HEK293 (cell line): Measurements from ENCODE around the gene AARS2.

Experiments
- HIC1 ChIP-seq: fragments of 450-650 bp; formaldehyde crosslinking; IDR thresholded peaks from 2 replicates; pipeline ENCODE4 v1.5.1; 2016; ENCODE audit warnings: missing biosample characterization, missing genetic modification characterization
- KLF10 ChIP-seq: fragments of 450-650 bp; IDR thresholded peaks from 2 replicates; pipeline ENCODE4 v1.5.1; 2018; ENCODE audit warnings: missing biosample characterization, mild to moderate bottlenecking, missing genetic modification characterization
- ZBTB17 ChIP-seq: fragments of 450-650 bp; formaldehyde crosslinking; IDR thresholded peaks from 2 replicates; pipeline ENCODE4 v1.5.1; 2016; ENCODE audit warnings: missing biosample characterization, missing genetic modification characterization
- ZNF146 ChIP-seq: fragments of 450-650 bp; formaldehyde crosslinking; IDR thresholded peaks from 2 replicates; pipeline ENCODE4 v1.5.1; 2016; ENCODE audit warnings: missing biosample characterization, missing genetic modification characterization
- ZNF184 ChIP-seq: fragments of 450-650 bp; IDR thresholded peaks from 2 replicates; pipeline ENCODE4 v1.5.1; 2018; ENCODE audit warnings: missing biosample characterization, mild to moderate bottlenecking, missing genetic modification characterization
- ZNF24 ChIP-seq: fragments of 450-650 bp; formaldehyde crosslinking; IDR thresholded peaks from 2 replicates; pipeline ENCODE4 v1.5.1; 2016; ENCODE audit warnings: missing biosample characterization, missing genetic modification characterization
- ZNF48 ChIP-seq: fragments of 450-650 bp; formaldehyde crosslinking; IDR thresholded peaks from 2 replicates; pipeline ENCODE4 v1.5.1; 2016; ENCODE audit warnings: missing biosample characterization, missing genetic modification characterization
- ZNF701 ChIP-seq: fragments of 450-650 bp; formaldehyde crosslinking; IDR thresholded peaks from 2 replicates; pipeline ENCODE4 v1.5.1; 2016; ENCODE audit warnings: missing biosample characterization, missing genetic modification characterization
- TF ChIP-seq, protein P1 (sequence below): fragments of 450-650 bp; formaldehyde crosslinking; IDR thresholded peaks from 2 replicates; pipeline ENCODE4 v1.5.1; 2016; ENCODE audit warnings: missing biosample characterization, missing genetic modification characterization

DNA sequence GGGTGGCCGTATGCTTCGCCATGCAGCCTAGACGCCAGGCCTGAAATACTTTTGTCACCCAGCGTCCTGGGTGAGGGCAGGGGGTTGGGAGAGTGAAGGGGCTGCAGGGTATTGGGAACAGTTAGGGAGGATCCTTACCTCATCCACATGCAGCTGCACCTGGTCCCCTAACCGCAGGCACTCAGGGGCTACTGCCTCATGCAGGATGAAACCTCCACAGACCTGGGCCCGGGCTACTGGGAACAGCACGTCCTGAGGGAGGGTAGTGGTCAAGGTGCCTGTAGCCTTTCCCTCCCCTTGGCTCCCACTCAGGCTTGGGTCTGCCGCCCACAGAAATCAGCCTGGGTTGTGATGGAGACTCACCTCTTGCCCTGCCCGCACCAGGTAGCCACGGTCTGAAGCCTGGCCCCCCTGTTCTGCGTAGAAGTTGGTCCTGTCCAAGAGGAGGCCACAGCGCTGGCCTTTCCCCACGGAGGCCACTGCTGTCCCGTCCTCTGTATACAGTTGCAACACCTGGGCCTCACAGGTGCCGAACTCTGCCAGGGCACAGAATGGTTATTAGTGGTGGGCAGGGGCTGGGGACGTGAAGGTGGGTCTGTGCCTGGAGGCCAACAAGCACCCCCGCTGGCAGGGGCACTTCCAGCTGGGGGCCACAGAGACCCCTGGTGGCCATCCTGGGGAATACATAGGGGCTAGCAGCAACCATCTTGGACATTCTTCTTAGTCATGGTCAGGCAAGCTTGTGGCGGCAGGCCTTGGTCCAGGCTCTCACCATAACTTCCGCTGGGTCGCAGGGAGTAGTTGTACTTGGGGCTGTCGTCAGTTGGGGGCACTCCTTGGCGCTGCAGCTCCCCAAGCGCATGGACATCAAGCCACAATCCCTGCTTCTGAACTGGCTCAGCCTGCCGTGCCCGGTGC lies 8.6 kb downstream of the AARS2 start:
- TF ChIP-seq ZNF701 (tag by site-specific recombination) (no peak), KLF10 (no peak), HIC1 (tag by site-specific recombination) (0 out of 2 replicates have a peak, but pooled peaks have one; percentile 18), ZNF146 (no peak), ZNF48 (tag by site-specific recombination) (no peak), ZNF184 (tag by site-specific recombination) (no peak), ZBTB17 (no peak), ZNF24 (tag by site-specific recombination) (no peak)
- TF ChIP-seq, protein P1, sequence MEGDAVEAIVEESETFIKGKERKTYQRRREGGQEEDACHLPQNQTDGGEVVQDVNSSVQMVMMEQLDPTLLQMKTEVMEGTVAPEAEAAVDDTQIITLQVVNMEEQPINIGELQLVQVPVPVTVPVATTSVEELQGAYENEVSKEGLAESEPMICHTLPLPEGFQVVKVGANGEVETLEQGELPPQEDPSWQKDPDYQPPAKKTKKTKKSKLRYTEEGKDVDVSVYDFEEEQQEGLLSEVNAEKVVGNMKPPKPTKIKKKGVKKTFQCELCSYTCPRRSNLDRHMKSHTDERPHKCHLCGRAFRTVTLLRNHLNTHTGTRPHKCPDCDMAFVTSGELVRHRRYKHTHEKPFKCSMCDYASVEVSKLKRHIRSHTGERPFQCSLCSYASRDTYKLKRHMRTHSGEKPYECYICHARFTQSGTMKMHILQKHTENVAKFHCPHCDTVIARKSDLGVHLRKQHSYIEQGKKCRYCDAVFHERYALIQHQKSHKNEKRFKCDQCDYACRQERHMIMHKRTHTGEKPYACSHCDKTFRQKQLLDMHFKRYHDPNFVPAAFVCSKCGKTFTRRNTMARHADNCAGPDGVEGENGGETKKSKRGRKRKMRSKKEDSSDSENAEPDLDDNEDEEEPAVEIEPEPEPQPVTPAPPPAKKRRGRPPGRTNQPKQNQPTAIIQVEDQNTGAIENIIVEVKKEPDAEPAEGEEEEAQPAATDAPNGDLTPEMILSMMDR (tag by site-specific recombination): peak; percentile 73
